ENCODE results near the gene KCNIP1.

Gene KCNIP1

GRCh38 chr5:170523142-170523551, 19.3 kb downstream of the KCNIP1 start:
- H3K4me3 ChIP-seq (ENCODE audit: insufficient read depth, low read length, poor library complexity, severe bottlenecking): no peak overlapping the region
- no peaks in the 10 kb centered on the region for H4K20me1 ChIP-seq (ENCODE audit: low read depth, low read length)
- no peak overlapping the region for H3K9ac ChIP-seq (ENCODE audit: low read length)
- H3K27ac ChIP-seq (ENCODE audit: low read depth, low read length): no peak overlapping the region
- H3F3A ChIP-seq (ENCODE audit: insufficient read depth): no peaks in the 10 kb centered on the region
- no peaks in the 10 kb centered on the region for H3K9me2 ChIP-seq (replicated peaks; ENCODE audit: insufficient read depth, low read length)
- H3K79me2 ChIP-seq (ENCODE audit: insufficient read depth, low read length): no peaks in the 10 kb centered on the region
- H2AFZ ChIP-seq (ENCODE audit: low read depth, low read length, severe bottlenecking): no peak overlapping the region
- no peaks in the 10 kb centered on the region for H3K27me3 ChIP-seq (ENCODE audit: low read length)
- H3K9me3 ChIP-seq (ENCODE audit: insufficient read depth, low read length): no peaks in the 10 kb centered on the region
- no peak for TF ChIP-seq EZH2phosphoT487 (conservative IDR thresholded peaks at IDR 0.05; ENCODE audit: low read length)
- TF ChIP-seq, protein P1, sequence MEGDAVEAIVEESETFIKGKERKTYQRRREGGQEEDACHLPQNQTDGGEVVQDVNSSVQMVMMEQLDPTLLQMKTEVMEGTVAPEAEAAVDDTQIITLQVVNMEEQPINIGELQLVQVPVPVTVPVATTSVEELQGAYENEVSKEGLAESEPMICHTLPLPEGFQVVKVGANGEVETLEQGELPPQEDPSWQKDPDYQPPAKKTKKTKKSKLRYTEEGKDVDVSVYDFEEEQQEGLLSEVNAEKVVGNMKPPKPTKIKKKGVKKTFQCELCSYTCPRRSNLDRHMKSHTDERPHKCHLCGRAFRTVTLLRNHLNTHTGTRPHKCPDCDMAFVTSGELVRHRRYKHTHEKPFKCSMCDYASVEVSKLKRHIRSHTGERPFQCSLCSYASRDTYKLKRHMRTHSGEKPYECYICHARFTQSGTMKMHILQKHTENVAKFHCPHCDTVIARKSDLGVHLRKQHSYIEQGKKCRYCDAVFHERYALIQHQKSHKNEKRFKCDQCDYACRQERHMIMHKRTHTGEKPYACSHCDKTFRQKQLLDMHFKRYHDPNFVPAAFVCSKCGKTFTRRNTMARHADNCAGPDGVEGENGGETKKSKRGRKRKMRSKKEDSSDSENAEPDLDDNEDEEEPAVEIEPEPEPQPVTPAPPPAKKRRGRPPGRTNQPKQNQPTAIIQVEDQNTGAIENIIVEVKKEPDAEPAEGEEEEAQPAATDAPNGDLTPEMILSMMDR (IDR thresholded peaks at IDR 0.05; ENCODE audit: insufficient read depth, low read length, poor library complexity, severe bottlenecking): no peak
- no peak overlapping the region for H3K4me2 ChIP-seq (ENCODE audit: low read depth, low read length, poor library complexity, severe bottlenecking)
- no peaks in the 10 kb centered on the region for H3K36me3 ChIP-seq (ENCODE audit: low read length)

- no peaks in the 10 kb centered on the region for H3K27me3 ChIP-seq (ENCODE audit: low read length)
Observed at GRCh38 chr5:170523830-170524229, 20.0 kb downstream of the KCNIP1 start.

GRCh38 chr5:170524576-170524975, 20.8 kb downstream of the KCNIP1 start:
- H2AFZ ChIP-seq (ENCODE audit: low read depth, low read length, severe bottlenecking): no peak overlapping the region
- H3K79me2 ChIP-seq (ENCODE audit: insufficient read depth, low read length): no peaks in the 10 kb centered on the region
- no peaks in the 10 kb centered on the region for H3K27me3 ChIP-seq (ENCODE audit: low read length)
- no peaks in the 10 kb centered on the region for H3K36me3 ChIP-seq (ENCODE audit: low read length)
- TF ChIP-seq EZH2phosphoT487 (conservative IDR thresholded peaks at IDR 0.05; ENCODE audit: low read length): no peak
- TF ChIP-seq, protein P1 (IDR thresholded peaks at IDR 0.05; ENCODE audit: insufficient read depth, low read length, poor library complexity, severe bottlenecking): no peak
- H3F3A ChIP-seq (ENCODE audit: insufficient read depth): no peaks in the 10 kb centered on the region
- no peak overlapping the region for H3K4me3 ChIP-seq (ENCODE audit: insufficient read depth, low read length, poor library complexity, severe bottlenecking)
- no peak overlapping the region for H3K27ac ChIP-seq (ENCODE audit: low read depth, low read length)
- no peak overlapping the region for H3K9ac ChIP-seq (ENCODE audit: low read length)
- no peaks in the 10 kb centered on the region for H3K9me2 ChIP-seq (replicated peaks; ENCODE audit: insufficient read depth, low read length)
- H3K4me2 ChIP-seq (ENCODE audit: low read depth, low read length, poor library complexity, severe bottlenecking): no peak overlapping the region
- H4K20me1 ChIP-seq (ENCODE audit: low read depth, low read length): no peaks in the 10 kb centered on the region
- H3K9me3 ChIP-seq (ENCODE audit: insufficient read depth, low read length): no peaks in the 10 kb centered on the region

More at GRCh38 chr5:170523830-170524229, 20.0 kb downstream of the KCNIP1 start:
- Histone ChIP-seq H4K20me1 (ENCODE audit: low read depth, low read length) (no peaks in the 10 kb centered on the region), H3K9me3 (ENCODE audit: insufficient read depth, low read length) (no peaks in the 10 kb centered on the region), H3K4me3 (ENCODE audit: insufficient read depth, low read length, poor library complexity, severe bottlenecking) (no peak overlapping the region), H3K36me3 (ENCODE audit: low read length) (no peaks in the 10 kb centered on the region), H2AFZ (ENCODE audit: low read depth, low read length, severe bottlenecking) (no peak overlapping the region), H3K9ac (ENCODE audit: low read length) (no peak overlapping the region), H3F3A (ENCODE audit: insufficient read depth) (no peaks in the 10 kb centered on the region), H3K9me2 (replicated peaks; ENCODE audit: insufficient read depth, low read length) (no peaks in the 10 kb centered on the region), H3K27ac (ENCODE audit: low read depth, low read length) (no peak overlapping the region), H3K4me2 (ENCODE audit: low read depth, low read length, poor library complexity, severe bottlenecking) (no peak overlapping the region), H3K79me2 (ENCODE audit: insufficient read depth, low read length) (no peaks in the 10 kb centered on the region)
- TF ChIP-seq, protein P1 (IDR thresholded peaks at IDR 0.05; ENCODE audit: insufficient read depth, low read length, poor library complexity, severe bottlenecking): no peak
- TF ChIP-seq EZH2phosphoT487 (conservative IDR thresholded peaks at IDR 0.05; ENCODE audit: low read length): no peak

Data from SU-DHL-6 (cell line).